GM18505 (cell line): Measurements from ENCODE around the gene SLAMF1.

ENCODE experiments used
- ATAC-seq: cut with Tn5 transposase; IDR thresholded peaks from one replicate; pipeline ENCODE4 v1.9.1; 2021; ENCODE audit not compliant: unreplicated experiment
- POLR2A ChIP-seq: IDR thresholded peaks from 4 replicates; pipeline ENCODE4 v1.6.1; 2011; ENCODE audit warnings: borderline replicate concordance; ENCODE audit not compliant: insufficient read depth, insufficient read length; ENCODE audit errors: extremely low read depth

SLAMF1 gene

GRCh38 chr1:160621633-160622413, 25.0 kb downstream of the SLAMF1 start:
- ATAC-seq, result no peak
- TF ChIP-seq POLR2A, result peak; percentile 63

GRCh38 chr1:160620942-160621632, 25.8 kb downstream of the SLAMF1 start:
- no peak for TF ChIP-seq POLR2A
- no peak for ATAC-seq

- ATAC-seq, result no peak
Observed at GRCh38 chr1:160619742-160620277, 27.0 kb downstream of the SLAMF1 start.

GRCh38 chr1:160618763-160619274, 28.0 kb downstream of the SLAMF1 start:
- peak; percentile 61 for TF ChIP-seq POLR2A
- ATAC-seq, result no peak

More at GRCh38 chr1:160619742-160620277, 27.0 kb downstream of the SLAMF1 start:
- TF ChIP-seq POLR2A, result no peak

GRCh38 chr1:160618327-160618726, 28.5 kb downstream of the SLAMF1 start:
- no peak for ATAC-seq
- no peak for TF ChIP-seq POLR2A

- no peak for TF ChIP-seq POLR2A
- no peak for ATAC-seq
Observed at GRCh38 chr1:160615660-160616059, 31.2 kb downstream of the SLAMF1 start.

- TF ChIP-seq POLR2A, result no peak
- no peak for ATAC-seq
Observed at GRCh38 chr1:160614410-160614809, 32.4 kb downstream of the SLAMF1 start.

- ATAC-seq, result no peak
Observed at GRCh38 chr1:160612613-160613218, 34.1 kb downstream of the SLAMF1 start.

GRCh38 chr1:160610569-160611242, 36.1 kb downstream of the SLAMF1 start:
- ATAC-seq, result no peak
- peak; percentile 34 for TF ChIP-seq POLR2A

More at GRCh38 chr1:160612613-160613218, 34.1 kb downstream of the SLAMF1 start:
- TF ChIP-seq POLR2A, result peak; percentile 50

- ATAC-seq, result no peak
- no peak for TF ChIP-seq POLR2A
Observed at GRCh38 chr1:160608941-160609340, 37.9 kb downstream of the SLAMF1 start.

- no peak for ATAC-seq
- peak; percentile 15 for TF ChIP-seq POLR2A
Observed at GRCh38 chr1:160608514-160608913, 38.3 kb downstream of the SLAMF1 start.

GRCh38 chr1:160608057-160608456, 38.8 kb downstream of the SLAMF1 start:
- TF ChIP-seq POLR2A, result peak; percentile 58

GRCh38 chr1:160607672-160608032, 39.2 kb downstream of the SLAMF1 start:
- no peak for TF ChIP-seq POLR2A
- no peak for ATAC-seq

More at GRCh38 chr1:160608057-160608456, 38.8 kb downstream of the SLAMF1 start:
- no peak for ATAC-seq

- ATAC-seq, result peak; percentile 60
- TF ChIP-seq POLR2A, result no peak
Observed at GRCh38 chr1:160607011-160607671, 39.7 kb downstream of the SLAMF1 start.
